H1 (cell line): Measurements from ENCODE around the gene MOGAT3. TPM values are rescaled to one million over a fixed set of nuclear protein-coding genes. Genes with fewer than 3 reads are reported as not detected.

Experiments used
- CTCF ChIP-seq, 3 experiments: IDR thresholded peaks; 1 replicate in 2 of 3; 2 replicates in 1 of 3; pipeline versions ENCODE4 v1.5.1 to v1.6.1; 2011; ENCODE audit warnings: low read length in 3 of 3, mild to moderate bottlenecking in 3 of 3, inconsistent platforms in 2 of 3, low read depth in 1 of 3, moderate library complexity in 1 of 3; ENCODE audit not compliant: insufficient read depth in 1 of 3; ENCODE audit errors: control extremely low read depth in 1 of 3
- polyA plus RNA-seq, 7 experiments: library from polyadenylated mRNA; depleted of rRNA in 3 of 7; stranded (reverse) in 5 of 7; unstranded in 2 of 7; fragments of >200 nt in 5 of 7; fragments of 200-250 nt in 2 of 7; gene quantifications; 1 replicate in 5 of 7; 2 replicates in 1 of 7; 4 replicates in 1 of 7; pipeline versions ENCODE4 v1.2.1 to v1.2.3, GENCODE V29; 2011 to 2013; ENCODE audit warnings: missing spikeins in 2 of 7, mixed read lengths in 2 of 7
- total RNA-seq: library from RNA; stranded (reverse); fragmentation: NEBNext Ultra II Directional; extraction: Animal tissue kit (Norgen Biotek cat#: 25700); gene quantifications from 2 replicates; pipeline ENCODE4 v1.2.1, GENCODE V29; 2021

Gene MOGAT3
- total and polyA plus RNA-seq, 2 of the 8 experiments (the other 6 are each of a cell fraction or from before 2014, with no cell fraction given) = 0.21 to 0.82 TPM

- no peak for TF ChIP-seq CTCF (IDR thresholded peaks at IDR 0.05; ENCODE audit: control extremely low read depth in 1 of 3, insufficient read depth in 1 of 3, low read depth in 1 of 3, low read length in 3 of 3)
- TF ChIP-seq, all 59 proteins: peak for 12
Observed at GRCh38 chr7:101153969-101154692, 46.7 kb downstream of the MOGAT3 start, which contains the start of gene AP1S1 (continued).
